H1 (cell line): ENCODE results near the gene OTUD1. TPM values are rescaled to one million over a fixed set of nuclear protein-coding genes. Genes with fewer than 3 reads are reported as not detected.

Source experiments
- CTCF ChIA-PET: fragments of 300-600 bp; sonication (Branson Sonifier 250); formaldehyde crosslinking; loops from one replicate; lab custom pipeline; 2021; ENCODE audit not compliant: partially characterized antibody; lab: Charles Lee
- POLR2A ChIA-PET: fragments of 300-600 bp; sonication (Branson Sonifier 250); formaldehyde crosslinking; loops from one replicate; lab custom pipeline; 2021; ENCODE audit warnings: inconsistent platforms; ENCODE audit not compliant: partially characterized antibody; lab: Charles Lee
- DNase-seq, 2 experiments: peaks; one replicate each; pipeline versions ENCODE4 v3.0.0 to v3.0.0-alpha.2; 2010 to 2022; ENCODE audit warnings: low spot score in 2 of 2, low read depth in 1 of 2, mixed read lengths in 1 of 2
- FAIRE-seq: peaks from 2 replicates; lab custom pipeline; 2011; peaks lifted over from hg19 to GRCh38; lab: Jason Lieb, UNC
- H2AFZ ChIP-seq: 2 replicates; pipeline ENCODE4 v1.8.1; 2012; ENCODE audit warnings: low read length, inconsistent platforms
- H2AK5ac ChIP-seq: 2 replicates; pipeline ENCODE4 v1.6.1; 2013; ENCODE audit warnings: low read depth, low read length
- H2BK120ac ChIP-seq: replicated peaks from 2 replicates; pipeline ENCODE3; 2013; ENCODE audit warnings: low read depth, low read length, inconsistent platforms
- H2BK12ac ChIP-seq: 2 replicates; pipeline ENCODE4 v1.6.1; 2013; ENCODE audit warnings: low read depth, low read length
- H2BK15ac ChIP-seq: 2 replicates; pipeline ENCODE4 v1.6.1; 2013; ENCODE audit warnings: low read length
- H2BK20ac ChIP-seq: 2 replicates; pipeline ENCODE4 v1.6.1; 2013; ENCODE audit warnings: low read length
- H2BK5ac ChIP-seq: 2 replicates; pipeline ENCODE4 v1.6.1; 2013; ENCODE audit warnings: low read depth, low read length
- H3K14ac ChIP-seq: 2 replicates; pipeline ENCODE4 v1.6.1; 2013; ENCODE audit warnings: inconsistent platforms; ENCODE audit not compliant: insufficient read length
- H3K18ac ChIP-seq: 2 replicates; pipeline ENCODE4 v1.6.1; 2013; ENCODE audit warnings: low read length; ENCODE audit errors: extremely low read depth
- H3K23ac ChIP-seq: 2 replicates; pipeline ENCODE4 v1.6.1; 2013; ENCODE audit warnings: inconsistent platforms; ENCODE audit not compliant: insufficient read length
- H3K23me2 ChIP-seq: 2 replicates; pipeline ENCODE4 v1.6.1; 2013; ENCODE audit warnings: low read depth, low read length
- H3K27ac ChIP-seq: 2 replicates; pipeline ENCODE4 v1.6.1; 2011; ENCODE audit warnings: low read depth, low read length, inconsistent platforms
- H3K27me3 ChIP-seq, 4 experiments: replicated peaks in 1 of 4; 1 replicate in 1 of 4; 2 replicates in 3 of 4; pipeline versions ENCODE4 v1.6.1 to v1.8.1; 2011 to 2013; ENCODE audit warnings: low read length in 3 of 4, mild to moderate bottlenecking in 3 of 4, inconsistent platforms in 2 of 4, mixed read lengths in 2 of 4, moderate library complexity in 1 of 4; ENCODE audit not compliant: control insufficient read depth in 3 of 4, insufficient read depth in 3 of 4; ENCODE audit errors: extremely low read depth in 1 of 4
- H3K36me3 ChIP-seq, 4 experiments: 2 replicates each; pipeline versions ENCODE4 v1.6.1 to v1.8.1; 2011 to 2013; ENCODE audit warnings: mild to moderate bottlenecking in 4 of 4, low read length in 3 of 4, moderate library complexity in 2 of 4, control low read depth in 1 of 4, inconsistent platforms in 1 of 4; ENCODE audit not compliant: insufficient read depth in 4 of 4, control insufficient read depth in 2 of 4
- H3K4ac ChIP-seq: replicated peaks from 2 replicates; pipeline ENCODE3; 2013; ENCODE audit warnings: low read length, low read depth, mixed read lengths, inconsistent platforms; ENCODE audit not compliant: insufficient read length
- H3K4me1 ChIP-seq, 4 experiments: replicated peaks in 1 of 4; 1 replicate in 1 of 4; 2 replicates in 3 of 4; pipeline versions ENCODE4 v1.6.1 to v1.8.1; 2011 to 2013; ENCODE audit warnings: low read length in 3 of 4, inconsistent platforms in 2 of 4, mixed read lengths in 1 of 4; ENCODE audit not compliant: insufficient read depth in 4 of 4, control insufficient read depth in 3 of 4
- H3K4me2 ChIP-seq, 2 experiments: 2 replicates each; pipeline versions ENCODE4 v1.6.1 to v1.8.1; 2011 to 2013; ENCODE audit warnings: low read depth in 2 of 2, low read length in 2 of 2, control low read depth in 1 of 2, inconsistent platforms in 1 of 2, mild to moderate bottlenecking in 1 of 2; ENCODE audit not compliant: insufficient read depth in 1 of 2
- H3K4me3 ChIP-seq, 4 experiments: fragments of 200-600, 300-600 bp in 1 of 4; sonication (generic), shearing (Covaris generic), sonication (Bioruptor Twin) in 1 of 4; 2 replicates each; pipeline versions ENCODE4 v1.5.1 to v1.8.1; 2011 to 2016; ENCODE audit warnings: low read length in 4 of 4, low read depth in 3 of 4, control low read depth in 2 of 4, inconsistent platforms in 2 of 4, mild to moderate bottlenecking in 2 of 4, mixed read lengths in 1 of 4, moderate library complexity in 1 of 4; ENCODE audit not compliant: insufficient read depth in 2 of 4; ENCODE audit errors: extremely low read depth in 1 of 4
- H3K56ac ChIP-seq: replicated peaks from 2 replicates; pipeline ENCODE3; 2013; ENCODE audit warnings: low read depth, mild to moderate bottlenecking, mixed read lengths, low read length, inconsistent platforms; ENCODE audit not compliant: insufficient read length
- H3K79me1 ChIP-seq: 2 replicates; pipeline ENCODE4 v1.6.1; 2013; ENCODE audit warnings: low read depth, low read length, control low read depth
- H3K79me2 ChIP-seq, 2 experiments: 2 replicates each; pipeline versions ENCODE4 v1.6.1 to v1.8.1; 2012 to 2013; ENCODE audit warnings: low read length in 2 of 2, mild to moderate bottlenecking in 2 of 2, inconsistent platforms in 1 of 2; ENCODE audit not compliant: insufficient read depth in 2 of 2, control insufficient read depth in 1 of 2
- H3K9ac ChIP-seq, 4 experiments: replicated peaks in 1 of 4; 1 replicate in 1 of 4; 2 replicates in 3 of 4; pipeline versions ENCODE4 v1.6.1 to v1.8.1; 2011 to 2013; ENCODE audit warnings: low read depth in 3 of 4, low read length in 3 of 4, control low read depth in 2 of 4, mild to moderate bottlenecking in 2 of 4, moderate library complexity in 2 of 4, inconsistent platforms in 1 of 4; ENCODE audit errors: extremely low read depth in 1 of 4
- H3K9me3 ChIP-seq, 2 experiments: 2 replicates each; pipeline versions ENCODE4 v1.6.1 to v1.8.1; 2012 to 2013; ENCODE audit warnings: mild to moderate bottlenecking in 2 of 2, moderate library complexity in 2 of 2, control low read depth in 1 of 2, inconsistent platforms in 1 of 2, low read depth in 1 of 2, low read length in 1 of 2, mixed read lengths in 1 of 2; ENCODE audit not compliant: insufficient read depth in 2 of 2
- H4K20me1 ChIP-seq, 2 experiments: replicated peaks in 1 of 2; 2 replicates each; pipeline versions ENCODE3 to v1.8.1; 2011 to 2013; ENCODE audit warnings: inconsistent platforms in 2 of 2, low read length in 2 of 2, mild to moderate bottlenecking in 1 of 2; ENCODE audit not compliant: insufficient read depth in 2 of 2, control insufficient read depth in 1 of 2
- H4K5ac ChIP-seq: 2 replicates; pipeline ENCODE4 v1.6.1; 2013; ENCODE audit warnings: low read length, low read depth, mixed read lengths, inconsistent platforms; ENCODE audit not compliant: insufficient read length
- H4K8ac ChIP-seq: 2 replicates; pipeline ENCODE4 v1.8.0; 2013; ENCODE audit warnings: mild to moderate bottlenecking, moderate library complexity, low read length, inconsistent platforms; ENCODE audit not compliant: insufficient read depth; ENCODE audit errors: extremely low read depth
- H4K91ac ChIP-seq: replicated peaks from 2 replicates; pipeline ENCODE3; 2013; ENCODE audit warnings: low read length, mixed read lengths, inconsistent platforms; ENCODE audit not compliant: insufficient read length
- ASH2L ChIP-seq: fragments of 200-600, 300-600 bp; sonication (generic); IDR thresholded peaks from one replicate; pipeline ENCODE4 v1.7.1; 2017; ENCODE audit warnings: low read length
- ATF2 ChIP-seq: IDR thresholded peaks from 2 replicates; pipeline ENCODE4 v1.6.1; 2012; ENCODE audit warnings: low read length, inconsistent platforms
- ATF3 ChIP-seq: IDR thresholded peaks from 2 replicates; pipeline ENCODE4 v1.6.1; 2011; ENCODE audit warnings: low read depth, mild to moderate bottlenecking, low read length; ENCODE audit not compliant: insufficient read depth
- BCL11A ChIP-seq, 2 experiments: IDR thresholded peaks; one replicate each; pipeline ENCODE4 v1.6.1; 2011; ENCODE audit warnings: low read depth in 2 of 2, low read length in 2 of 2, mild to moderate bottlenecking in 2 of 2
- CHD1 ChIP-seq: IDR thresholded peaks from 2 replicates; pipeline ENCODE4 v1.6.1; 2012; ENCODE audit warnings: low read depth, low read length, improper control_type of control experiment
- CHD2 ChIP-seq: IDR thresholded peaks from 2 replicates; pipeline ENCODE4 v1.6.1; 2012; ENCODE audit warnings: low read length, improper control_type of control experiment
- CREB1 ChIP-seq: IDR thresholded peaks from 2 replicates; pipeline ENCODE4 v1.6.1; 2012; ENCODE audit warnings: inconsistent platforms
- POLR2AphosphoS5 ChIP-seq: IDR thresholded peaks from 2 replicates; pipeline ENCODE4 v1.6.1; 2011; ENCODE audit warnings: low read depth, low read length
- RBBP5 ChIP-seq: IDR thresholded peaks from 2 replicates; pipeline ENCODE4 v1.7.1; 2012; ENCODE audit warnings: low read depth, mild to moderate bottlenecking, inconsistent platforms, low read length, moderate library complexity, borderline replicate concordance
- SIN3A ChIP-seq, 2 experiments: IDR thresholded peaks in 1 of 2; conservative IDR thresholded peaks in 1 of 2; 2 replicates each; pipeline ENCODE4 v1.6.1; 2011 to 2012; ENCODE audit warnings: low read length in 2 of 2, improper control_type of control experiment in 1 of 2, low read depth in 1 of 2, mild to moderate bottlenecking in 1 of 2
- SP1 ChIP-seq: IDR thresholded peaks from 2 replicates; pipeline ENCODE4 v1.6.1; 2011; ENCODE audit warnings: low read depth, low read length
- TCF12 ChIP-seq: IDR thresholded peaks from 2 replicates; pipeline ENCODE4 v1.6.1; 2011; ENCODE audit warnings: low read depth, mild to moderate bottlenecking, low read length
- TEAD4 ChIP-seq: IDR thresholded peaks from 2 replicates; pipeline ENCODE4 v1.6.1; 2012; ENCODE audit warnings: low read depth, low read length, inconsistent platforms, mixed read lengths
- WGBS, 2 experiments: shearing (Covaris generic) in 1 of 2; methylation state at CpG; one replicate each; pipeline versions ENCODE4 v1.1.6 to v1.1.7; 2013 to 2015; ENCODE audit warnings: low lambda C conversion rate in 2 of 2, mixed read lengths in 2 of 2, inconsistent platforms in 1 of 2, low coverage in 1 of 2, missing lambda C conversion rate in 1 of 2; ENCODE audit not compliant: insufficient replicate concordance in 2 of 2, insufficient coverage in 1 of 2, insufficient read length in 1 of 2; ENCODE audit errors: extremely low coverage in 1 of 2, missing lambda C conversion rate in 1 of 2; 5-methylcytosine and 5-hydroxymethylcytosine counted together
- polyA plus RNA-seq, 7 experiments: library from polyadenylated mRNA; depleted of rRNA in 3 of 7; stranded (reverse) in 5 of 7; unstranded in 2 of 7; fragments of >200 nt in 5 of 7; fragments of 200-250 nt in 2 of 7; gene quantifications; 1 replicate in 5 of 7; 2 replicates in 1 of 7; 4 replicates in 1 of 7; pipeline versions ENCODE4 v1.2.1 to v1.2.3, GENCODE V29; 2011 to 2013; ENCODE audit warnings: missing spikeins in 2 of 7, mixed read lengths in 2 of 7
- total RNA-seq: library from RNA; stranded (reverse); fragmentation: NEBNext Ultra II Directional; extraction: Animal tissue kit (Norgen Biotek cat#: 25700); gene quantifications from 2 replicates; pipeline ENCODE4 v1.2.1, GENCODE V29; 2021

Gene OTUD1
- total and polyA plus RNA-seq, 2 of the 8 experiments (the other 6 are each of a cell fraction or from before 2014, with no cell fraction given), result 1.3 to 7.1 TPM

GRCh38 chr10:23390809-23391208, 48.1 kb upstream of the OTUD1 start:
- H3K4me3 ChIP-seq, result no peak overlapping the region
- H3K56ac ChIP-seq, result no peak overlapping the region
- H4K91ac ChIP-seq, result no peak overlapping the region
- H2BK120ac ChIP-seq, result no peak overlapping the region
- no peak overlapping the region for H2AFZ ChIP-seq
- no peak overlapping the region for H3K14ac ChIP-seq
- no peaks in the 10 kb centered on the region for H3K9me3 ChIP-seq
- no peaks in the 10 kb centered on the region for H3K79me2 ChIP-seq
- H4K8ac ChIP-seq, result no peak overlapping the region
- no peak overlapping the region for H3K27ac ChIP-seq
- H3K79me1 ChIP-seq, result no peaks in the 10 kb centered on the region
- FAIRE-seq (no peak), DNase-seq (no peak)
- H3K4me2 ChIP-seq, result no peak overlapping the region
- no peaks in the 10 kb centered on the region for H3K36me3 ChIP-seq
- ChIA-PET CTCF (no interaction called here), POLR2A (no interaction called here)
- 95% methylated on average over 4 of the region's 4 CpGs; no CpG with 5 or more reads in 1 of the 2 experiments for WGBS, 2 experiments
- TF ChIP-seq RBBP5 (no peak), BCL11A (IDR thresholded peaks at IDR 0.05; ENCODE audit: low read depth in 2 of 2, low read length in 2 of 2) (no peak), POLR2AphosphoS5 (no peak), ATF2 (no peak), CHD2 (no peak), SP1 (no peak), CHD1 (no peak), CREB1 (no peak), SIN3A (conservative IDR thresholded peaks at IDR 0.05 in 1 of 2, IDR thresholded peaks at IDR 0.05 in 1 of 2; ENCODE audit: low read depth in 1 of 2, low read length in 2 of 2) (no peak), ATF3 (no peak), TEAD4 (no peak), TCF12 (no peak), ASH2L (no peak)
- H3K9ac ChIP-seq, result no peak overlapping the region
- no peak overlapping the region for H2BK5ac ChIP-seq
- no peak overlapping the region for H4K5ac ChIP-seq
- no peaks in the 10 kb centered on the region for H3K27me3 ChIP-seq
- H3K23me2 ChIP-seq, result no peaks in the 10 kb centered on the region
- no peak overlapping the region for H3K4ac ChIP-seq
- no peaks in the 10 kb centered on the region for H4K20me1 ChIP-seq
- no peak overlapping the region for H3K18ac ChIP-seq
- no peak overlapping the region for H2BK12ac ChIP-seq
- H3K23ac ChIP-seq, result no peak overlapping the region
- H2BK20ac ChIP-seq, result no peak overlapping the region
- no peak overlapping the region for H2AK5ac ChIP-seq
- H3K4me1 ChIP-seq, result no peaks in the 10 kb centered on the region
- H2BK15ac ChIP-seq, result no peak overlapping the region
